Measurements from ENCODE around the gene SLC35F1.

DNA sequence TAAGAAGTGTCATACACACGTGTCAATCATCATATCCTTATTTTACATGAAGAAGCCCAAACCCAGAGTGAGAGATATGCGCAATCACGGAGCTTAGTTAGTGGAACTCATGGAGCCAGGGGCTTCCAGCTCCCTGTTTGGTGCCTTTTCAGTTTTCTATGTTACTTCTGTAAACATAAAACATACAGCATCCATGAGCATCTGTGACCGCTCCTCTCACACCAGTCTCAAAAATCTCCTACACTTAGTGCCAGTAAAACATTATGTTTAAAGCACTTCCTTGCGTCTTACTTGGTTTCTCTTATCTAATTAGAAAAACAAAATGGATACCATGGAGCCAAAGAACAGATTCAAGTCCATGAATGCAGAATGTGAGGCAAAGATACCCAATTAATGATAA lies 240.4 kb downstream of the SLC35F1 start:
- TF ChIP-seq, protein P1, sequence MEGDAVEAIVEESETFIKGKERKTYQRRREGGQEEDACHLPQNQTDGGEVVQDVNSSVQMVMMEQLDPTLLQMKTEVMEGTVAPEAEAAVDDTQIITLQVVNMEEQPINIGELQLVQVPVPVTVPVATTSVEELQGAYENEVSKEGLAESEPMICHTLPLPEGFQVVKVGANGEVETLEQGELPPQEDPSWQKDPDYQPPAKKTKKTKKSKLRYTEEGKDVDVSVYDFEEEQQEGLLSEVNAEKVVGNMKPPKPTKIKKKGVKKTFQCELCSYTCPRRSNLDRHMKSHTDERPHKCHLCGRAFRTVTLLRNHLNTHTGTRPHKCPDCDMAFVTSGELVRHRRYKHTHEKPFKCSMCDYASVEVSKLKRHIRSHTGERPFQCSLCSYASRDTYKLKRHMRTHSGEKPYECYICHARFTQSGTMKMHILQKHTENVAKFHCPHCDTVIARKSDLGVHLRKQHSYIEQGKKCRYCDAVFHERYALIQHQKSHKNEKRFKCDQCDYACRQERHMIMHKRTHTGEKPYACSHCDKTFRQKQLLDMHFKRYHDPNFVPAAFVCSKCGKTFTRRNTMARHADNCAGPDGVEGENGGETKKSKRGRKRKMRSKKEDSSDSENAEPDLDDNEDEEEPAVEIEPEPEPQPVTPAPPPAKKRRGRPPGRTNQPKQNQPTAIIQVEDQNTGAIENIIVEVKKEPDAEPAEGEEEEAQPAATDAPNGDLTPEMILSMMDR (conservative IDR thresholded peaks at IDR 0.05): no peak
- no peak for TF ChIP-seq EZH2 (IDR thresholded peaks at IDR 0.05; ENCODE audit: low read depth)

All from PC-9 (cell line).